Stimulated activated CD4-positive, alpha-beta T cell treated with anti-CD3 and anti-CD28 coated beads, Interleukin-2, amount 100 ng/mL, for 24 hours (primary cell): ENCODE data around the gene CDC14B.
"Not testable (repeated sequence)": the region's sequence is repeated elsewhere in the genome, so short reads cannot be mapped to it uniquely, and the experiment has no call there.

Experiments
- DNase-seq, 2 donors: peaks; one replicate each; pipeline ENCODE4 v3.0.0-alpha.2; 2020

CDC14B gene

GRCh38 chr9:96619491-96620180 is at the start of gene CDC14B:
TSS of gene CDC14B (minus strand) at chr9:96619843. CDS start at chr9:96619378, 465 bp downstream.
- DNase-seq, result peak; percentile 70 to 84

- no peak for DNase-seq
Measured at GRCh38 chr9:96668868-96669534, 49.4 kb upstream of the CDC14B start.

GRCh38 chr9:96667363-96667728 is 47.7 kb upstream of the CDC14B start:
- DNase-seq, result no peak

- DNase-seq, result not testable (repeated sequence)
Measured at GRCh38 chr9:96666653-96667362, 47.2 kb upstream of the CDC14B start.

- DNase-seq, result no peak
Measured at GRCh38 chr9:96665789-96666188, 46.1 kb upstream of the CDC14B start.

GRCh38 chr9:96663506-96664120 is 44.0 kb upstream of the CDC14B start:
- no peak for DNase-seq

- no peak for DNase-seq
Measured at GRCh38 chr9:96661711-96662110, 42.1 kb upstream of the CDC14B start.

- no peak for DNase-seq
Measured at GRCh38 chr9:96660692-96661248, 41.1 kb upstream of the CDC14B start.

GRCh38 chr9:96655198-96655851 is 35.7 kb upstream of the CDC14B start, which contains the start of gene PRXL2C:
TSS of gene PRXL2C (minus strand) at chr9:96655317. CDS start at chr9:96655281, 36 bp downstream.
- peak; percentile 83 to 87 for DNase-seq

GRCh38 chr9:96654450-96655197 is 35.0 kb upstream of the CDC14B start:
- DNase-seq, result peak; percentile 58 to 66

- no peak for DNase-seq
Measured at GRCh38 chr9:96651626-96652025, 32.0 kb upstream of the CDC14B start.

- no peak for DNase-seq
Measured at GRCh38 chr9:96649620-96650324, 30.1 kb upstream of the CDC14B start.

GRCh38 chr9:96646081-96646991 is 26.7 kb upstream of the CDC14B start:
- no peak for DNase-seq

- DNase-seq, result no peak
Measured at GRCh38 chr9:96644137-96644536, 24.5 kb upstream of the CDC14B start.

- DNase-seq, result no peak
Measured at GRCh38 chr9:96641514-96641913, 21.9 kb upstream of the CDC14B start.

GRCh38 chr9:96638606-96639364 is 19.1 kb upstream of the CDC14B start:
- no peak for DNase-seq

GRCh38 chr9:96636368-96636767 is 16.7 kb upstream of the CDC14B start:
- no peak for DNase-seq

- not testable (repeated sequence) for DNase-seq
Measured at GRCh38 chr9:96633579-96633978, 13.9 kb upstream of the CDC14B start.

GRCh38 chr9:96626912-96627311 is 7.3 kb upstream of the CDC14B start:
- DNase-seq, result no peak
